ENCODE data around the gene SH3GLB1. TPM values are rescaled to one million over a fixed set of nuclear protein-coding genes. Genes with fewer than 3 reads are reported as not detected.

The SH3GLB1 gene
- total and polyA plus RNA-seq, 2 donors (not counting 1 experiment from before 2014, with no cell fraction given) = 13.2 to 57.3 TPM

DNA sequence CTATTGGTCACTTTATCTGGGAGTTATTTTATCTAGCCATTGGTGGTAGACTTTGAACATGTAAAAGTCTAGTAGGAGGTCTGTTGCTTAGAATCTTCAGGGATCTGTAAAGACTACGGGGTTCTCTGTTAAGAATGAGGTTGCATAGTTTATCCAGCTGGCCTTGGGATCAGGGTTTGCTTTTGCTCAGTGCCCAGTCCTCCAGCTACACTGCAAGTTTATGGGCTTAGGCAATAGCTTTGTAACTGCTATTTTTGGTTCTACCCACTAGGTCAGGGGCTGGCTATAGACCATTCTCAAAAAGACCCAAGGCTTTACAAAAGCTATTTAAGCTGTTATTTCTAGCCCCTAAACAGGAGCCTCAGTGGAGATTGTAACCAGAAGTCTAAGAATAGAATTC, 9.8 kb downstream of the SH3GLB1 start:
- peaks cover 75% of the 10 kb centered on the region for H3K79me2 ChIP-seq (ENCODE audit: control insufficient read depth, insufficient read depth, low read length)
- peaks cover 9 to 11% of the 10 kb centered on the region in 2 experiments for H3K36me3 ChIP-seq (replicated peaks in 1 of 2; ENCODE audit: control extremely low read depth in 1 of 2, control insufficient read depth in 1 of 2, extremely low read depth in 1 of 2, insufficient read depth in 2 of 2, low read length in 1 of 2)
- H3K4me2 ChIP-seq (replicated peaks; ENCODE audit: low read depth, low read length, poor library complexity, severe bottlenecking) = no peak overlapping the region
- Mint-ChIP-seq H3K9me3 (ENCODE audit: insufficient read depth) (no peaks in the 10 kb centered on the region), H3K27ac (no peak overlapping the region), H3K4me1 (peaks cover 37% of the 10 kb centered on the region), H3K4me3 (no peak overlapping the region), H3K27me3 (no peaks in the 10 kb centered on the region)
- no peak overlapping the region for H3K4me3 ChIP-seq (ENCODE audit: control extremely low read depth in 1 of 5, extremely low read depth in 1 of 5, insufficient read depth in 1 of 5, low read depth in 2 of 5, low read length in 4 of 5)
- peaks cover 0 to 5% of the 10 kb centered on the region in 2 donors for H3K4me1 ChIP-seq (ENCODE audit: control insufficient read depth in 2 of 2, insufficient read depth in 2 of 2, low read length in 2 of 2)
- ATAC-seq (ENCODE audit: low read depth) = no peak
- H4K20me1 ChIP-seq (ENCODE audit: control insufficient read depth, insufficient read depth, low read length, poor library complexity, severe bottlenecking) = peaks cover 78% of the 10 kb centered on the region
- no peak overlapping the region for H2AFZ ChIP-seq (ENCODE audit: insufficient read depth, low read depth, low read length, poor library complexity, severe bottlenecking)
- no peak overlapping the region for H3K9ac ChIP-seq (ENCODE audit: low read length)
- H3K9me3 ChIP-seq (ENCODE audit: control extremely low read depth in 1 of 3, control insufficient read depth in 2 of 3, insufficient read depth in 1 of 3, low read length in 2 of 3) = no peaks in the 10 kb centered on the region
- no peaks in the 10 kb centered on the region for H3K27me3 ChIP-seq (replicated peaks in 1 of 4; ENCODE audit: control extremely low read depth in 1 of 4, control insufficient read depth in 3 of 4, insufficient read depth in 4 of 4, low read length in 3 of 4)
- WGBS (ENCODE audit: insufficient coverage) = 100% methylated on average over 1 of the region's 1 CpG
- DNase-seq = no peak
- intact Hi-C loops (cut with micrococcal nuclease) = no loop called here
- ChIA-PET CTCF (interaction anchor here (1.0 to 1.6 kb wide), 3 partner anchors 10 to 370 kb away, joined by 3 to 5 read pairs (median 4); partner anchors contain the start of gene SH3GLB1), POLR2A (no interaction called here)
- no peak for TF ChIP-seq EZH2 (IDR thresholded peaks at IDR 0.05; ENCODE audit: borderline replicate concordance, insufficient read depth, low read depth, low read length, poor library complexity, severe bottlenecking)
- TF ChIP-seq CTCF (IDR thresholded peaks at IDR 0.05) = no peak
- H3K27ac ChIP-seq (ENCODE audit: low read length in 2 of 2) = no peak overlapping the region

DNA sequence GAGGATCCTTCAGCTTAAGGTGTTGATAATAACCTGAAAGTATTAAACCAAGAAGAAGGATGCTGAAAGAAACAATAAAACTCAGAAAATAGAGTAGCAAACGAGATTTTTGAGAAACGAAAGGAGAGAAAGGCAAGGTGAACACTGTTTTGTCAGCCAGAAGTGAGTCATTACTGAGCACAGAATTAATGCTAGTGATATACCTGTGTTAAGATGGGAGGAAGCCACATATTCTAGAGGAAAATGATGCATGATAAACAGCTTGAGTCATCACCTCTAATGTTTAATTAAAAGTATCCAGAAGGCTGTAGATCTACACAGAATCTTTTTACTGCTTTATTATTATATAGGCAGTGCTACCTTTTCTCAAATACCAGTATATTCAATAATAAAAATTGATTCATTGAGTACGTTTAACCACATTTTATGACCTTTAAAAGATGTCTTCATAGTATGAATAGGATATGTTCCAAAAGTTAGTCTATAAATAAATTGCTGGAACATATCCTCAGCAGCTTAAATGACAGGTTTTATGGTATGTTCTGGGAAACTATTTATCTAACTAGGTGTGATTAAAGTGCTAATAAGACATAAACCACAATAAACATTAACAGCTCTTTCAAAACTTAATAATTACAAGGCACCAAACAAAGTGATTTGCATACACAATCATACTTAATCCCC, 10.3 kb downstream of the SH3GLB1 start:
- DNase-seq (no peak), ATAC-seq (ENCODE audit: low read depth) (no peak)
- peaks cover 12 to 15% of the 10 kb centered on the region in 2 experiments for H3K36me3 ChIP-seq (replicated peaks in 1 of 2; ENCODE audit: control extremely low read depth in 1 of 2, control insufficient read depth in 1 of 2, extremely low read depth in 1 of 2, insufficient read depth in 2 of 2, low read length in 1 of 2)
- ChIA-PET POLR2A (no interaction called here), CTCF (interaction anchor here (1.0 to 1.6 kb wide), 6 partner anchors 9 to 370 kb away, joined by 3 to 5 read pairs (median 4); partner anchors contain the start of gene SH3GLB1)
- Mint-ChIP-seq H3K27me3 (no peaks in the 10 kb centered on the region), H3K4me1 (peaks cover 34% of the 10 kb centered on the region), H3K9me3 (ENCODE audit: insufficient read depth) (no peaks in the 10 kb centered on the region), H3K27ac (no peak overlapping the region), H3K4me3 (no peak overlapping the region)
- TF ChIP-seq CTCF (IDR thresholded peaks at IDR 0.05) (no peak), EZH2 (IDR thresholded peaks at IDR 0.05; ENCODE audit: borderline replicate concordance, insufficient read depth, low read depth, low read length, poor library complexity, severe bottlenecking) (no peak)
- intact Hi-C loops (cut with micrococcal nuclease) = no loop called here
- no peak overlapping the region for H2AFZ ChIP-seq (ENCODE audit: insufficient read depth, low read depth, low read length, poor library complexity, severe bottlenecking)
- no peak overlapping the region for H3K4me2 ChIP-seq (replicated peaks; ENCODE audit: low read depth, low read length, poor library complexity, severe bottlenecking)
- H3K4me1 ChIP-seq (ENCODE audit: control insufficient read depth in 2 of 2, insufficient read depth in 2 of 2, low read length in 2 of 2) = peaks cover 0 to 4% of the 10 kb centered on the region in 2 donors
- H3K27ac ChIP-seq (ENCODE audit: low read length in 2 of 2) = no peak overlapping the region
- H3K79me2 ChIP-seq (ENCODE audit: control insufficient read depth, insufficient read depth, low read length) = peaks cover 70% of the 10 kb centered on the region
- H3K9ac ChIP-seq (ENCODE audit: low read length) = no peak overlapping the region
- H3K9me3 ChIP-seq (ENCODE audit: control extremely low read depth in 1 of 3, control insufficient read depth in 2 of 3, insufficient read depth in 1 of 3, low read length in 2 of 3) = no peaks in the 10 kb centered on the region
- H3K4me3 ChIP-seq (ENCODE audit: control extremely low read depth in 1 of 5, extremely low read depth in 1 of 5, insufficient read depth in 1 of 5, low read depth in 2 of 5, low read length in 4 of 5) = no peak overlapping the region
- H4K20me1 ChIP-seq (ENCODE audit: control insufficient read depth, insufficient read depth, low read length, poor library complexity, severe bottlenecking) = peaks cover 75% of the 10 kb centered on the region
- 86% methylated on average over 2 of the region's 3 CpGs for WGBS (ENCODE audit: insufficient coverage)
- H3K27me3 ChIP-seq (replicated peaks in 1 of 4; ENCODE audit: control extremely low read depth in 1 of 4, control insufficient read depth in 3 of 4, insufficient read depth in 4 of 4, low read length in 3 of 4) = no peaks in the 10 kb centered on the region
